Pulmonary artery endothelial cell (primary cell): ENCODE results near the gene LHX1. TPM values are rescaled to one million over a fixed set of nuclear protein-coding genes. Genes with fewer than 3 reads are reported as not detected.

Experiments used
- DNase-seq: peaks from one replicate; pipeline ENCODE4 v3.0.0-alpha.2; 2011; ENCODE audit warnings: low read depth, low spot score
- total RNA-seq: library from RNA; depleted of rRNA; stranded (reverse); fragments of >200 nt; gene quantifications from 2 replicates; pipeline ENCODE4 v1.2.3, GENCODE V29; 2014

LHX1 gene
- total RNA-seq, result not detected in 2 replicates

GRCh38 chr17:36937001-36937958, at the start of gene LHX1:
Gene LHX1, plus strand, starts transcription at chr17:36937475. Its CDS starts 723 bp downstream, at chr17:36938198.
- DNase-seq, result no peak

GRCh38 chr17:36888236-36888951, 48.9 kb upstream of the LHX1 start:
- no peak for DNase-seq

GRCh38 chr17:36889770-36890349, 47.4 kb upstream of the LHX1 start:
- no peak for DNase-seq

- no peak for DNase-seq
These were observed 46.7 kb upstream of the LHX1 start for GRCh38 chr17:36890398-36891168.

- no peak for DNase-seq
These were observed 45.0 kb upstream of the LHX1 start for GRCh38 chr17:36892112-36892838.

GRCh38 chr17:36894177-36894576, 43.1 kb upstream of the LHX1 start:
- no peak for DNase-seq

GRCh38 chr17:36894925-36895324, 42.4 kb upstream of the LHX1 start:
- no peak for DNase-seq

- no peak for DNase-seq
These were observed 37.8 kb upstream of the LHX1 start for GRCh38 chr17:36899250-36900159.

GRCh38 chr17:36900160-36900512, 37.1 kb upstream of the LHX1 start:
- no peak for DNase-seq

GRCh38 chr17:36901506-36901905, 35.8 kb upstream of the LHX1 start:
- DNase-seq, result no peak

GRCh38 chr17:36907407-36907806, 29.9 kb upstream of the LHX1 start:
- DNase-seq, result no peak

GRCh38 chr17:36910513-36910912, 26.8 kb upstream of the LHX1 start:
- no peak for DNase-seq

GRCh38 chr17:36911001-36911400, 26.3 kb upstream of the LHX1 start:
- no peak for DNase-seq

GRCh38 chr17:36913132-36913531, 24.1 kb upstream of the LHX1 start:
- DNase-seq, result no peak

- no peak for DNase-seq
These were observed 19.0 kb upstream of the LHX1 start for GRCh38 chr17:36918211-36918691.

- no peak for DNase-seq
These were observed 17.8 kb upstream of the LHX1 start for GRCh38 chr17:36919407-36919968.

- DNase-seq, result no peak
These were observed 17.0 kb upstream of the LHX1 start for GRCh38 chr17:36920032-36921005.
